AG04450 (cell line): ENCODE data around the gene KANSL3. TPM values are rescaled to one million over a fixed set of nuclear protein-coding genes. Genes with fewer than 3 reads are reported as not detected.

Experiments used
- CTCF ChIA-PET: fragments of 300-600, 350-600 bp; formaldehyde crosslinking; extraction: SDS; loops from one replicate; lab custom pipeline; 2022; ENCODE audit warnings: antibody characterized with exemption, inconsistent platforms; lab: Charles Lee
- POLR2A ChIA-PET: fragments of 350-600 bp; formaldehyde crosslinking; extraction: SDS; loops from one replicate; lab custom pipeline; 2021; ENCODE audit warnings: antibody characterized with exemption, inconsistent platforms; lab: Yijun Ruan, JAX
- DNase-seq: peaks from one replicate; pipeline ENCODE4 v3.0.0-alpha.2; 2011; ENCODE audit warnings: low read depth, low spot score
- H3K27ac ChIP-seq: one replicate; pipeline ENCODE4 v1.5.1; 2012; ENCODE audit warnings: low read depth, low read length, control low read depth
- H3K27me3 ChIP-seq: one replicate; pipeline ENCODE4 v1.6.0; 2012; ENCODE audit warnings: low read length; ENCODE audit not compliant: control insufficient read depth, insufficient read depth
- H3K4me3 ChIP-seq: 2 replicates; pipeline ENCODE4 v1.5.1; 2011; ENCODE audit warnings: mild to moderate bottlenecking, low read depth, low read length, control low read depth
- H3K9me3 ChIP-seq: 2 replicates; pipeline ENCODE4 v1.5.1; 2012; ENCODE audit warnings: low read length; ENCODE audit not compliant: control insufficient read depth, insufficient read depth
- polyA plus RNA-seq: library from polyadenylated mRNA; depleted of rRNA; stranded (reverse); fragments of >200 nt; gene quantifications from 2 replicates; pipeline ENCODE4 v1.2.3, GENCODE V29; 2011
- TF ChIP-seq, protein P1 (sequence below): IDR thresholded peaks from 2 replicates; pipeline ENCODE4 v1.5.1; 2011; ENCODE audit warnings: low read depth, low read length, control low read depth, inconsistent platforms

Gene KANSL3
- polyA plus RNA-seq, 1 experiment: 17.1 TPM

GRCh38 chr2:96591494-96591893, 46.6 kb downstream of the KANSL3 start:
- Histone ChIP-seq H3K27ac (no peak overlapping the region), H3K4me3 (no peak overlapping the region), H3K27me3 (no peaks in the 10 kb centered on the region), H3K9me3 (no peaks in the 10 kb centered on the region)
- ChIA-PET CTCF (no interaction called here), POLR2A (no interaction called here)
- TF ChIP-seq, protein P1, sequence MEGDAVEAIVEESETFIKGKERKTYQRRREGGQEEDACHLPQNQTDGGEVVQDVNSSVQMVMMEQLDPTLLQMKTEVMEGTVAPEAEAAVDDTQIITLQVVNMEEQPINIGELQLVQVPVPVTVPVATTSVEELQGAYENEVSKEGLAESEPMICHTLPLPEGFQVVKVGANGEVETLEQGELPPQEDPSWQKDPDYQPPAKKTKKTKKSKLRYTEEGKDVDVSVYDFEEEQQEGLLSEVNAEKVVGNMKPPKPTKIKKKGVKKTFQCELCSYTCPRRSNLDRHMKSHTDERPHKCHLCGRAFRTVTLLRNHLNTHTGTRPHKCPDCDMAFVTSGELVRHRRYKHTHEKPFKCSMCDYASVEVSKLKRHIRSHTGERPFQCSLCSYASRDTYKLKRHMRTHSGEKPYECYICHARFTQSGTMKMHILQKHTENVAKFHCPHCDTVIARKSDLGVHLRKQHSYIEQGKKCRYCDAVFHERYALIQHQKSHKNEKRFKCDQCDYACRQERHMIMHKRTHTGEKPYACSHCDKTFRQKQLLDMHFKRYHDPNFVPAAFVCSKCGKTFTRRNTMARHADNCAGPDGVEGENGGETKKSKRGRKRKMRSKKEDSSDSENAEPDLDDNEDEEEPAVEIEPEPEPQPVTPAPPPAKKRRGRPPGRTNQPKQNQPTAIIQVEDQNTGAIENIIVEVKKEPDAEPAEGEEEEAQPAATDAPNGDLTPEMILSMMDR: no peak
- no peak for DNase-seq

DNA sequence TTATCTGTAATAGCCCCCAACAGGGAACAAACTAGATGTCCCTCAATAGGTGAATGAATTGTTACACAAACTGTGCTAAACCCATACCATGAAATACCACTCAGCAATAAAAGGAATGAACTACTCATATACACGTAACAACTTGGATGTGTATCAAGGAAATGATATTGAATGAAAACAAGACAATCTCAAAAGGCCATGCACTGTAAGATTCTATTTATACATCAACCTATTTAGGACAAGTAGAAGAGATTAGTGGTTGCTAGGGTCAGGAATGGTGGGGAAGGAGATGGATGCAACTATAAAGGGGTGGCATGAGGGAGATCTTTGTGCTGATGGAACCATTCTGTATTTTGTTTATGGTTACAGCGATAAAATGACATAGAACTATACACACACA, 47.1 kb downstream of the KANSL3 start:
- TF ChIP-seq, protein P1: no peak
- Histone ChIP-seq H3K9me3 (no peaks in the 10 kb centered on the region), H3K27me3 (no peaks in the 10 kb centered on the region), H3K4me3 (no peak overlapping the region), H3K27ac (no peak overlapping the region)
- no peak for DNase-seq
- CTCF ChIA-PET: interaction anchor here (0.5 kb wide), 1 partner anchor 277 kb away, joined by 5 read pairs; no protein-coding TSS in a partner anchor
- POLR2A ChIA-PET: no interaction called here

DNA sequence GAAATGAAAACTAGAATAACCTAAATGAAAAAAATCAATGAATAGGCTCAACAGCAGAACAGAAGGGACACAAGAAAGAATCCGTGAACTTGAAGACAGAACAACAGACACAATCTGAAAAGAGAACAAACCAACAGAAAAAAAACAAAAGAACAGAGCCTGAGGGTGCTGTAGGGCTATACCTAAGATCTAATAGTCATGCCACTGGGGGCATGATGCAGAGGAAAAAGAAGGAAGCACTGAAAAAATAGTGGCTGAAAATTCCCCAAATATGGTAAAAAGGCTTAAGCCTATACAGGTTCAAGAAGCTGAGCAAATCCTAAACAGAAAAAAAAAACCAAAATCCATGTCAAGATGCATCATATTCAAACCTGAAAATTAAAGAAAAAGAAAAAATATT, 50.3 kb downstream of the KANSL3 start:
- Histone ChIP-seq H3K27me3 (no peaks in the 10 kb centered on the region), H3K9me3 (no peaks in the 10 kb centered on the region), H3K4me3 (no peak overlapping the region), H3K27ac (no peak overlapping the region)
- DNase-seq: no peak
- TF ChIP-seq, protein P1: no peak
- CTCF ChIA-PET: interaction anchor here (0.6 kb wide), 1 partner anchor 10 kb away, joined by 3 read pairs; no protein-coding TSS in a partner anchor
- POLR2A ChIA-PET: no interaction called here

DNA sequence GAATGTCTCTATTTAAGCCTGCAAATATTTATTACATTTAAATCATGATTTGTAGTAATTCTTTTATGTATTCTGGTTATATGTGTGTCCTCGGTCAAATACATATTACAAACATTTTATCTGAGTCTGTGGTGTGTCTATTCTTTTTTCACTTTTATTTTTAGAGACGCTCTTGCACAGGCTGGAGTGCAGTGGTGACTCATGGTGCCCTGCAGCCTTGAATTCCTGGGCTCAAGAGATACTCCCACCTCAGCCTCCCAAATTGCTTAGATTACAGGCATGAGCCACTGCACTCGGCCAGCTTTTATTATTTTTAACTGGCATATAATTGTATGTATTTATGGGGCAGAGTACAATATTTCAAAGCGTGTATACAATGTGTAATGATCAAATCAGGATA, 54.1 kb downstream of the KANSL3 start:
- ChIA-PET CTCF (interaction anchor here (3.0 kb wide), 1 partner anchor 30 kb away, joined by 11 read pairs; no protein-coding TSS in a partner anchor), POLR2A (no interaction called here)
- Histone ChIP-seq H3K27me3 (no peaks in the 10 kb centered on the region), H3K9me3 (no peaks in the 10 kb centered on the region), H3K27ac (no peak overlapping the region), H3K4me3 (no peak overlapping the region)
- TF ChIP-seq, protein P1: no peak
- no peak for DNase-seq

GRCh38 chr2:96580771-96581170, 57.3 kb downstream of the KANSL3 start:
- no peaks in the 10 kb centered on the region for H3K9me3 ChIP-seq
- CTCF ChIA-PET: no interaction called here
- no peak overlapping the region for H3K27ac ChIP-seq
- TF ChIP-seq, protein P1: no peak
- H3K27me3 ChIP-seq: no peaks in the 10 kb centered on the region
- POLR2A ChIA-PET: no interaction called here
- no peak overlapping the region for H3K4me3 ChIP-seq
- DNase-seq: no peak
